Head of caudate nucleus (tissue), 42 donors: Measurements from ENCODE around the gene SMARCB1.
A peak's percentile ranks its signal among the peaks of the same experiment; 100 is the strongest.

Experiments used
- DNase-seq, 42 donors: peaks; one replicate each; pipeline versions ENCODE4 v3.0.0 to v3.0.0-alpha.2; 2020 to 2021; ENCODE audit warnings: mixed read lengths in 7 of 42
- intact Hi-C: fragments of 100-400 bp; cut with DNase I; formaldehyde crosslinking; loops from one replicate; pipeline ENCODE4 v1.15.0; 2022

SMARCB1 gene

DNA sequence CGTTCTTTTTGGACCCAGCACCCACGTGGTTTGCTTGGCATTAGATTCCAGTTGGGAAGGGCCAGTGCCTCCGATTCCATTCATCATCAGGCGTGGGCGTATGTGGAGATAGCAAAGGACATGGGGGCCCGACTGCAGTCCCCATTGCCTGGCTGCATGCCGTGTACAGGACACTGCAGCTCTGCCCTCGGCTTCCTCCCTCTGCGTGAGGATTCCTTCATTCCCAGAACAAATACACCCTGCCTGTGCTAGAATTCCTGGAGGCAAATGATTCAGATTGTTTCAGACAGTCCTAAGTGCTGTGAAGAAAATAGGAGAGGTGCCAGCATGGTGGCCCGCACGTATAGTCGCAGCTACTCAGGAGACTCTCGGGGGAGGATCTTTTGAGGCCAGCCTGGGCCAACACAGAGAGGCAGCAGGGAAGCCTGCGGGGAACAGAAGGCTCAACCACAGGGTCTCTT, 36.6 kb downstream of the SMARCB1 start:
- DNase-seq = no peak
- intact Hi-C loops = no loop called here

DNA sequence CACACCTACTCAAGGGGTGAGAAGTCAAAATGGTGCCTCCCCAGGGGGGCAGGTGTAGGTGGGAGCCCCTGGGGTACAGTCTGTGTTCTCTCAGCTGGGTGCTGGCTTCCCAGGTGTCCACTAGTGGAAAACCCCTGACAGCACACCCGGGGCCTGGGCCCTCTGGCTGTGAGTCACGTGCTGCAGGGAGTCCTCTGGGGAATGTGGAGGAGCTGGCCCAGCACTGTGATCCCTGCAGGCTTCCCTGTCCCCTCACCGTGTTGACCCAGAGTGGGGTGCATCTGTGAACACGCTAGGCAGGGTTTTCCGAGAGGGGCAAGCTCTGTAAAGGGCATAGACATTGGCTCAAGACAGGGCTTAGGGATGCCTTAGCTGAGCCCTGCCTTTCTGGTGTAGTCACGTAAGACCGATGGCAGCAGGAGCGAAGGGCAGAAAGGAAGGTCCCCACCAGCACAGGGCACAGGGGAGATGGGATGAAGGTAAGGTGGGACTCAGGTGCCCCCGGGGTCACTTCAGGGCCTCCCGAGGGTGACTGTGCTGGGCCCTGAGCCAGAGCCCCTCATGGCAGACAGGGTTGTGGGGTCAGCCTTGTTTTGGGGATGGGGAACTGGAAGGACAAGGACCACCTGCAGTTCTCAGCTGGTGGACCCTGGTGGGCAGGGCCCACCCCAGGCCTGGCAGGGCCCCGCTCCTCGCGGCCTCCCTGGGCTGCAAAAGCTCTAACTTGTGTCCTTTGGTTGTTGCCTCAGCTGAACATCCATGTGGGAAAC, 37.9 kb downstream of the SMARCB1 start:
- intact Hi-C loops = no loop called here
- DNase-seq = no peak

DNA sequence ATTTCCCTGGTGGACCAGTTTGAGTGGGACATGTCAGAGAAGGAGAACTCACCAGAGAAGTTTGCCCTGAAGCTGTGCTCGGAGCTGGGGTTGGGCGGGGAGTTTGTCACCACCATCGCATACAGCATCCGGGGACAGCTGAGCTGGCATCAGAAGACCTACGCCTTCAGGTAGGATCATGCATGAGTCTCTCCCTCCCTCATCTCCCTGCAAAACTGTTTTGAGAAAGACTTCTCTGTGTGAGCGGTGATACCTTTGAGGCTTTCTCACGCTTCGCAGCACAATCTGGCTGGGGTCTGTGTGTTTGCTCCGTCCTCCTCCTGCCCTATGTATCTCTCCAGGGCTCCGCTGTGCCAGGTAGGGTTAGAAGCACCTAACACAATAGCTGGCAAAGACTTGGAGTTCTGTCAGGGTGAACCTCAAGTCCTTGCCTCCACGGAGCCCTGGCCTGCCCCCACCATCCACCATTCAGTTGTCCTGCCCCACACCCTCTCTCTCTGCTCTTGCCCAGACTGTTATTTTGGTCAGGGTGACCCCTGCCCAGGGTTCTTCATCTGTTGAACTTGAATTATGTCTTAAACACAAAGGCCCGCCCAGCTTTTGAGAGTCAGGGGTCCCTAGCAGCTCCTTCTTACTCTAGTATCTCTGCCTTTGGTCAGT, 38.6 kb downstream of the SMARCB1 start:
- intact Hi-C loops = no loop called here
- DNase-seq = no peak

DNA sequence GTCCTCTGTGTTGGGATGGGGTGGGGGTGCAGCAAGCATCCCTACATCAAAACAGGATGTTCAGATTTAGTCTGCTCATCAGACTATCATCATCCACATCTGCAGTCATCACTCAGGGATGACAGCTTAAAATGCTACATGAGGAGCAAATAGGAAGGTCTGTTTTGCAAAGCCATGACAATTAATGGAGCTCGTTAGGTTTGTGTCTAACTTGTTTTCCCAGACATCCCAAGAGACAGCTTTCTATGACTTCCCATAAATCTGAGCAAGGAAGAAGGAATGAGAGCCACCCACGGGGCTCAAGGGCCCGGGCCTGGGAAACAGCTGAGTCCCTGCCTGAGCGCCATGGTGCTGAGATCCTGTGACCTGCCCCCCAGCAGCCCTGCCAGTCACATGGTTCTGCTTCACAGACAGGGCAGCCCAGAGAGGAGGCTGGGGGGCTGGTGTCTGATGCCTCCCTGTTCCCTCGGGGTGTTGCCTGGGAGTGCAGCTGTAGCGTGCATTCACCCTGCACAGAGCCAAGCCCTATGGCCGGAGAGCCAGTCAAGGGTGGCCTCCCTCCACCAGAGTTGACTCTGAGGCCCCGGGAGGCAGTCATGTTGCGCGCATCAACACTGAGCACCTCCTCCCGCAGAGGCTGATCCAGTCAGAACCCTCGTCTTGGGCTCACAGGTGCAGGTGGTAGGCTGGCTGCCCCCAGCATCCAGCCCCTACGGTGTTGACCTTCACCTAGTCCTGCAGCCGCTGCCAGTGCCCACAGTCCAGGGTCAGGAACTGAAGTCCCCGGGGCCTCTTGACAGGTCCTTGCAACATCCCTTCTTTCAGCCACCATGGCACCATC, 40.0 kb downstream of the SMARCB1 start:
- DNase-seq = no peak
- intact Hi-C loops = no loop called here

DNA sequence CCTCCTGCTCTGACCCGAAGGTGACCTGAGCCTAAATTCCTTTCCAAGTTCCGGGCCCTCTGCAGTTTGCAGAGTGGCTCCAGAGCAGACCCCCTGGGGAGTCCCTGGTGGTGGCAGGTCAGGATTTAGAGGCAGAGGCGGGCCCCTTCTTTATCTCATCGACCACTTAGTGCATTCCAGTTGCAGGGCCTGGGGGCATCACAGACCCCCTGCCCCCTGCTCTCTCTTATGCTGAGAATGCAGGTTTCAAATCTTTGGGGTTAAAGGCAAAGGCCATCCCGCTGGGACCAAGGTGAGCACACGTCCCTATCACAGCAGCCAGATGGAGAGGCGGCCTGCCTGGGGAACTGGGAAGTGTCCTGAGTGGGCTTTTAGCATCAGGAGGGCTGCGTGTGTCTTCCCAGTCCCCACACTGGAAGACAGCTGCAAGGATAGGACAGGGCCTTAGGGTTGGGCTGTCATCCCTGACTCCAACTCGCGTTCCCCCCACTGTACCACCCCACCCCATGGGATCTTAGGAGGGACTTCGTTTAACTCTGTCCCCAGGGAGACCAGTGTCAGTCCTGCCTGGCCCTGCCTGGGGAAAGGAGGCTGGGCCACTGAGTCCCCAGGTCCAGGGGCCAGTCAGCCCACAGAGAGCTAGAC, 40.7 kb downstream of the SMARCB1 start:
- no peak for DNase-seq
- intact Hi-C loops = no loop called here

DNA sequence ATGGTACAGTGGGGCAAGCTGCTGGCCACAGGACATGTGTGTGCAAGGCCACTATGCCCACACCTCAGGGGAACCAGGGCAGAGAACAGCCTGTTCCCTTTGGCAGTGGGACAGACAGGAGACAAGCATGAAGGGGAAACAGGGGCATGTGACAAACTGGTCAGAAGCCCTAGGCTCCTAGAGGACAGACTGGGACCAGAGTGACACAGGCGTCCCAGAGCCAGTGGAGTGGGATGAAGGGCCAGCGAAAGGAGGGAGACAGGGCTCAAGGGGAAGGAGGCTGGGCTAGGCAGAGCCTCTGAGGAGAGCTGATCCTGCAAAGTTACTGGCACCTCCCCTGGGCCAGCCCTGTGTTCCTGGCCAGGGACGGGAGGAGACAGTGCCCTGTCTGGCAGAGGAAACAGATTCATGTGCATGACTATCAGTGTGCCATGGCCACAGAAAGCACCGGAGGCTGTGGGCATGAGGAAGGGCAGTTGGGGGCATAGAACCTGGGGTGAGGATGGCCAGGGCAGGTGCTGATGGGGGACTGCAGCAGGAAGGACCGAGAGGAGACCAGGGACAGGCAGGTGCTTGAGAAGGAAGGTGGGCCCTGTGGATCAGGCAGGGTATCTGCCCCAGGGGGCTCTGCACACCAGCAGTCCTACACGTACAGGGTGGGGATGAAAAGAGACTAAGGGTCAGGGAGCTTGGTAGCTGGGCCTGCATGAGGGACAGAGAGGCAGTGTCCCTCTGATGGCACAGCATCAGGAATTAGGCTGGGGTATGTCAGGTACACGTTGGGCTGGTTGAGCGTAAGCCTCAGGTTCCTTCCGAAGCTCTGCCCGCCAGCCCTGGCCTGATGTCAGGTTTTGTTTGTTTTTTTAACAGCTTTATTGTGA, 42.3 kb downstream of the SMARCB1 start:
- intact Hi-C loops = no loop called here
- DNase-seq = peak in 2 of 42 donors; percentile 55 to 57

DNA sequence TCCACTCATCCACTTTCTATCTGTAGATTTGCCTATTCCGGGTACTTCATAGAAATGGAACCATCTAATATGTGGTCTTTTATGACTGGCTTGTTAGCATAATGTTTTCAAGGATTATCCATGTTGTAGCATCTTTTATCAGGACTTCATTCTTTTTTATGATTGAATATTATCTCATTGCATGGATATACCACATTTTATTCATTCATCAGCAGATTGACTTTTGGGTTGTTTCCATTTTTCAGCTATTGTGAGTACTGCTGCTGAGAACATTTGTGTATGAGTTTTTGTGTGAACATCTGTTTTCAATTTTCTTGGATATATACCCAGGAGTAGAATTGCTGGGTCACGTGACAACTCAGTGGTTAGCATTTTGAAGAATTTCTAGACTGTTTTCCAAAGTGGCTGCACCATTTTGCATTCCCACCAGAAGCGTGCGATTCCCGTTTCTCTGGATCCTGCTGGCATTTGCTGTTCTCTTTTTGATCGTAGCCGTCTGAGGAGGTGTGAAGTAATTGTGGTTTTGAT, 43.1 kb downstream of the SMARCB1 start:
- DNase-seq = no peak
- intact Hi-C loops = no loop called here

DNA sequence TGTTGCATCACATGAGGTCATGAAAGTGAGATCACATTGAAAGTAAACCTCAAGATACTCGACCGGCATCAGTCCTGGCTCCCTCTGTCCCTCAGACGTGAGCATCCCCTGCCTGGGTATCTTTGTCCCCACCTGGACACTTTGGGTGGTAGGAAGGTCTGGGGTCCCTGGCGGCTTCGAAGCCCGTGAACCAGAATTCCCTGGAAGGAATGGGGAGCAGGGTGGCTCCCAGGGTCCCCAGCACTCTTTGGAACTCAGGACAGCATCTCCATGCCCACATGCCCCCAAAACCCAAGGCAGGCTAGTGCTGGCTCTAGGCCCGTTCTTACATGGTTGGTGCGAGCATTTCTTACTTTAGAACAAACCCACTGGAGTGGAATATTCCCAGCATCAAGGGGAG, 44.5 kb downstream of the SMARCB1 start:
- no peak for DNase-seq
- intact Hi-C loops = no loop called here

DNA sequence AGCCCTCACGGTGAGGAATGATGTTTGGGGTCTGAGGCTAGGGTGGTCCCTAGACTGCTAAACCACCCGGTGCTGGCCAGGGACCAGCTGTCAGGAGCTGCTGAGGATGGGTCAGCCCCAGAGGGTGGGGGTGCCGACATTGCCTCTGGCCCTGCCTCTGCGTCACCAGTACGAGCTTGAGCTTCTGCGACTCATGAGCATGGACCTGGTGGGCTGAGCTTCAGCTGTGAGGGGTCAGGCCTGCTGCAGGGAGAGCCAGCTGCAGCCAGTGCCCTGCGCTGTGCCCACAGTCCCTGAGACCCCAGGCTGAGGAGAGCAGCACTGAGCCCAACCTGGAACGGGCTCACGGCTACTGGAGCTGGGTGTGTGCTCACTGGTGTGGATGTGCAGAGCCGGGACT, 45.0 kb downstream of the SMARCB1 start:
- DNase-seq = no peak
- intact Hi-C loops = no loop called here

DNA sequence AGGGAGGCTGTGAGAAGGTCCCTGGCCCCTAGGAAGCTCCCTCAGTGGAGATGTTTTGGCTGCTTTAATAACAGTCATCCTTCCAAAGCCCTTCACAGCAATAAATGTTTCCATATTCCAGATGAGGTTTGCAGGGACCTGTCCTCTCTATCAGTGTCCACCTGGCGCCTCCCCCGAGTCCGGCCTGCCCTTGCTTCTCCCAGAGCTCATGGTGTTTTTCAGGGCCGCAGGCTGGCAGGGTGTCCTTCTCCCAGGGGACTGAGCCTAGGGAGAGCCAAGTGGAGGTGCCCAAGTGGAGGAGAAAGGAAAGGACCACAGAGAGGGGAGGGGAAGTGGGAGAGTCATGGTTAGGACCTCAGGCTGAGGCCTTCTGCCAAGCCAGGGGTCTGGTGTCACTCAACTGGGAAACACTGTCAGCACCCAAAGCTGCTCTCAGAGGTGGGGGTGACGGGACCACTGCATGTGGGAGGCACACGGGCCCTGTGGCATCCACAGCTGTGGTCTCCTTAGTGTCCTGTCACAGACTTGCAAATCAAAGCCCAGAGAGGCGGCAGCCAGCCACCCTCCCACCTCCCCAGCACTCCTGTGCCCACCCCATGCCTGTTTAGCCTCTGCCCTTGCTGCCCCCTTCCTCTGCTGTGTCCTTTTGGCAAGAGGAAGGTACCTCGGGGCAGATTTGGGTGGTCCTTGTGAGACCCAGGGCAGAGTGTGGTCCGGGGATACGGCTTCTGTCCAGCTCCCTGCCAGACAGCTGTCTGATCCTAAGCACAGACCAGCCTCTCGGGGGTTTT, 45.7 kb downstream of the SMARCB1 start:
- DNase-seq = peak in 1 of 42 donors; percentile 10
- intact Hi-C loops = no loop called here

DNA sequence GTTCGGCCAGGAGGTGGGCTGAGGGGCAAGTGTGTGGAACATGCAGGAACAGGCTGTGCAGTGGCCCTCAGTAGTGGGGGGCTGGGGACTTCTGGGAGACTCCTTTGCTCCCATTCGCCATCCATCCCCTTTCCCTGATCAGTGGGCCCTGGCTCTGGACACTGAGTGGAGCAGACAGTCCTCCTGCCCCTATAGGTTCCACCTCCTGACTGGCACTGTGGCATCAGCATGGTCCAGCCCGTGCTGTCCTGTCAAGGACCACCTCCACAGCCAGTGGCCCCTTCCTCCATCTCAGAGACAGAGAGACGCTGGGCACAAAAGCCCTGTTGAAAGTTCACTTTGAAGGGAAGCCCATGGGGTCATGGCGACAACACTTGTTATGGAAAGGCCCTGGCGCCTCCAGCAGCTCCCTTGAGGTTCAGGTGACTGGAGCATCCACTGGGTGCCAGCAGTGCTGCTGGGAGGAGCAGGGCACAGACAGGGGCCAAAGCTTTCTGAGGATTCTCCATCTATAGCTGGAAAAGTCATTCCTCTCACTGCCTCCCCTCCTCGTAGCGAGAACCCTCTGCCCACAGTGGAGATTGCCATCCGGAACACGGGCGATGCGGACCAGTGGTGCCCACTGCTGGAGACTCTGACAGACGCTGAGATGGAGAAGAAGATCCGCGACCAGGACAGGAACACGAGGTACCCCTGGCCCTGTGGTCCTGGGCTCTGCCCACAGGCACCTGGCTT, 46.4 kb downstream of the SMARCB1 start:
- peak in 1 of 42 donors; percentile 24 for DNase-seq
- intact Hi-C loops = no loop called here

DNA sequence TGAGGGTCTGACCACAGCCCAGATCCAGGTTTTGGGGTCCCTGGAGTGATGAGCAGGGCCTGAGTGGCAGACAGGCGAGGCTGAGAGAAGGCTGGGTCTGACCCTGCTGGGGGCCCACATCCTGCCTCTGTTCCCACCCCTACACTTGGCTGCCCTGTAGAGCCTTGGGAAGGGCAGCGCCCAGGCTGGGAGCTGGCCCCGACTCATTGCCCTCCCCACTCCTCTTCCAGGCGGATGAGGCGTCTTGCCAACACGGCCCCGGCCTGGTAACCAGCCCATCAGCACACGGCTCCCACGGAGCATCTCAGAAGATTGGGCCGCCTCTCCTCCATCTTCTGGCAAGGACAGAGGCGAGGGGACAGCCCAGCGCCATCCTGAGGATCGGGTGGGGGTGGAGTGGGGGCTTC, 47.1 kb downstream of the SMARCB1 start:
- DNase-seq = peak in 5 of 42 donors; percentile 32 to 51 (median 41)
- intact Hi-C loops = no loop called here

DNA sequence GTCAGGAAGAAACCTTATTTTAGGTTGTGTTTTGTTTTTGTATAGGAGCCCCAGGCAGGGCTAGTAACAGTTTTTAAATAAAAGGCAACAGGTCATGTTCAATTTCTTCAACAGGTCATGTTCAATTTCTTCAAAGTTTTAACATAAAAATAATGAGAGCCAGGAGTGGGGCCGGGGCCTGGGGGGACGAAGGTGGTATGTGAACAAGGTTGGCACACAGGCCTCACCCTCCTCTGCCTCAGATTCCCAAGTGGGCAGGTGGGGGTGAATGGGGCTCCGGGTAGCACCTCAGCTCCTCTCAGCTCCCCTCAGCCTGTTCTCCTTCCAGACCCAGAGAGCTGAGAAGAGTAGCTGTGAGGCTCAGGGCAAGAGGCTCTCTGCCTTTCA, 47.6 kb downstream of the SMARCB1 start:
- DNase-seq = peak in 1 of 42 donors; percentile 12
- intact Hi-C loops = no loop called here

DNA sequence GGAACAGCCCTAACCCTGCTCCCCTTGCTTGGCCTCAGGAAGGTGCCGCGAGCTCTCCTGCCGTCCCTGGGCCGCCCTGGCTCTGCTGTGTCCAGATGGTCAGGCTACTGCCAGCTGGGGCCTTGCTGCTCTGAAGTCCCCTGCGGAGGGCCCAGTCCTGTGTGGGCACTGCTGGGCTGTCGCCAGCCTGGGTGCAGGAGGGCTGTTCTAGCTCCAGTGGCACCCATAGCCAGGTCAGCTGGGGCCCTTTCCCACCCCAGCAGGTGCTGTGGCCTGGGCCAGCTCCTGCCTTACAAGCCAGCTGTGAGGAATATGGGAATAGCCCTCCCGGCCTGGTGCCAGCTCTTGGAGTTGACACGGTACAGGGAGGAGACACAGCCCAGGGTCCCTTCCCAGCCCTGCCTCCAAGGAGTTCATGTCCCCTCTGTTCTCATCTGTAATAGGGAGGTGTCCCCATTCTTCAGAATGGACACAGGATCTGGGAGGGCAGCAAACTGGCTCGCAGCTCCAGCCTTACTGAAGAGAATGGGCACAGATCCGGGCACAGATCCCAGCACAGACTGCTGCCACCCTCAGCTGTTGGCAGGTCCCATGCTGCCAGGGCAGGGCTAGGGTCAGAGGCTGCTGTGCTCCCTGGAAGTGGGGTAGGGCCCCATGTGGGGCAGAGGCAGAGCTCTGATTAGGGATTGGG, 48.2 kb downstream of the SMARCB1 start:
- intact Hi-C loops = no loop called here
- DNase-seq = peak; percentile 50 to 89 (median 76)

DNA sequence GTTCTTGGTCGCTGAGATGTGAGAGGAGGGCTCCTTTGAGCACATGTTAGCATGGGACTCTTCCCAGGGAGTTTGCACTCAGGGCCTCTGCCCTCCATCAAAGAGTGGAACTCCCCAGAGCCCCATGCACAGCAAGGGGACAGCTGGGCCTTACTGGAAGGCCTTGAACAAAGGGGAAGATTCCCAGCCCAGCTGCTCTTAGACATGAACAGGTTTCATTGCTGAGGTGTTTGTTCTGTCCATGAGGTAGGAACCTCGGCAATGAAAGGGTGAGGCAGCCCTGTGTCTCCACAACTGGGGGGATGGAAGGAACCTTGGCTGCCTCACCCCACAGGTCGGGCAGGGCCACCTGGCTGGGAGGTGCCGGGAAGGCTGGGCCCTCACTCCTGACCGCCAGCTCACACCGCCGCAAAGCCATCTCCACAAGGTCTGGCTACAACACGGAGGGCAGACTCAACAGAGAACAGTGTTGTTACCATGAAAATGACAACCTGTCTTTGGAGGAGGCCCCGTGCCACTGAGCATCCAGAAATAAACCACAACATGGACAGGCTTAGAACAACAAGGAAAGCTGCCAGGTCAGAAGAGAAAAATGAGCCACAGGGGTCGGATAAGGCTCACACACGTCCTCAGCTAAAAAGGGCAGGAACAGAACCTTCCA, 48.8 kb downstream of the SMARCB1 start:
- intact Hi-C loops = no loop called here

DNA sequence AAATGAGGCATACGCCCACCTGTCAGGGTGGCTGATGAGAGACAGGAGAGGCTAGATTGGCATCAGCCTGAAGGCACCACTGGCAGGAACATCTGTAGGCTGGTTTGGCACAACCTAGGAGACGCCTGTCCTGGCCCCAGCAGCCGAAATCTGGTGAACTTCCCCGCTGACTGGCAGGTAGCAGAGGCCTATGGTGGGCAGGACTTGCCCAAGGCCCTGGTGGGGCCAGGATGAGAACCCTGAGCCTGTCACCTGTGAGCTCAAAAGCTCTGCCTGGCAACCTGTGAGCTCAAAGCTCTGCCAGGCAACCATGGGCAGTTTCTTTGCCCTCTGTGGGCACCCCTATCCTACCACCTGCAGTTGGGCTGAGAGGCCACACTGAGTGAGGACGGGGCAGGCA, 49.5 kb downstream of the SMARCB1 start:
- intact Hi-C loops = no loop called here

More for the DNA sequence above, 48.8 kb downstream of the SMARCB1 start:
- no peak for DNase-seq

More for the DNA sequence above, 49.5 kb downstream of the SMARCB1 start:
- no peak for DNase-seq
